Adipocyte (in vitro differentiated cells): Measurements from ENCODE around the gene ANKMY1.
A peak's percentile ranks its signal among the peaks of the same experiment; 100 is the strongest.
"Not testable (repeated sequence)": the region's sequence is repeated elsewhere in the genome, so short reads cannot be mapped to it uniquely, and the experiment has no call there.

Experiments
- DNase-seq: peaks from one replicate; pipeline ENCODE4 v3.0.0-alpha.2; 2015; ENCODE audit warnings: low read depth
- H3K27me3 ChIP-seq: replicated peaks from 2 replicates; pipeline ENCODE4 v1.7.0; 2013; ENCODE audit warnings: mild to moderate bottlenecking, low read length, moderate library complexity; ENCODE audit not compliant: control insufficient read depth, insufficient read depth
- H3K36me3 ChIP-seq: 2 replicates; pipeline ENCODE4 v1.7.0; 2013; ENCODE audit warnings: low read length, mild to moderate bottlenecking, moderate library complexity; ENCODE audit not compliant: control insufficient read depth, insufficient read depth, severe bottlenecking
- H3K4me1 ChIP-seq: 2 replicates; pipeline ENCODE4 v1.7.0; 2013; ENCODE audit warnings: mild to moderate bottlenecking, low read length, moderate library complexity; ENCODE audit not compliant: control insufficient read depth, insufficient read depth
- H3K4me3 ChIP-seq: 2 replicates; pipeline ENCODE4 v1.7.0; 2013; ENCODE audit warnings: mild to moderate bottlenecking, low read length, moderate library complexity
- H3K9ac ChIP-seq: 2 replicates; pipeline ENCODE4 v1.7.0; 2013; ENCODE audit warnings: mild to moderate bottlenecking, low read length, moderate library complexity
- H3K9me3 ChIP-seq: 2 replicates; pipeline ENCODE4 v1.7.0; 2013; ENCODE audit warnings: mild to moderate bottlenecking, low read length, moderate library complexity; ENCODE audit not compliant: control insufficient read depth

Gene ANKMY1

DNA sequence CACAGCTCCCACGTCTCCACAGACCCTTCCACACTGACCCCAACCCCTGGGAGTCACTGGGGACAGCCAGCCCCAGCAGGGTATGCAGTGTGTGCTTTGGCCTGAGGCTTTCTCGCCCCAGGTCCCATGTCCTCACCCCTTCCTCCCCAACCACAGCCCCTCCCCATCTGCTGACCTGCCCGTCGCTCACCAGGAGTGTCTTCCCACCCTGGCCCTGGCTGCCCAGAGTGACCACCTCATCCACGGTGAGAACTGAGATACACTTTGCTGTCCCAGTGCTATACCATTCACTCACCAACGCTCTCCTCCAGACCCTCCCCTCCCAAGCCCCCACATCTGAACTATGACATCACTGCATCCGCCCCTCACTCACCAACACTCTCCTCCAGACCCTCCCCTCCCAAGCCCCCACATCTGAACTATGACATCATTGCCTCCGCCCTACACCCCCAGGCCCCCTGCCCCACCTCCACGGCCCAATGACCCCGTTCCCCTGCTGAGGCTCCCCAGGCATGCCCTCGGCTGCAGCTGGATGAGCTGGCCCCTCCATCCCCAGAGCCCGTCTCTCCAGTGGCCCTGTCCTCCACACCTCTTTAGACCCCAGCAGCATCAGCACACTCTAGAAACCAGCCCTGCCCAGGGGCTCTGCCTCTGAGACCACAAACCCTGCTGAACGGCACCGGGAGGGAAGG, 55.2 kb downstream of the ANKMY1 start:
- no peak overlapping the region for H3K4me3 ChIP-seq
- no peak overlapping the region for H3K9ac ChIP-seq
- H3K4me1 ChIP-seq = no peaks in the 10 kb centered on the region
- DNase-seq = no peak
- no peaks in the 10 kb centered on the region for H3K9me3 ChIP-seq
- H3K27me3 ChIP-seq = no peaks in the 10 kb centered on the region
- no peaks in the 10 kb centered on the region for H3K36me3 ChIP-seq

DNA sequence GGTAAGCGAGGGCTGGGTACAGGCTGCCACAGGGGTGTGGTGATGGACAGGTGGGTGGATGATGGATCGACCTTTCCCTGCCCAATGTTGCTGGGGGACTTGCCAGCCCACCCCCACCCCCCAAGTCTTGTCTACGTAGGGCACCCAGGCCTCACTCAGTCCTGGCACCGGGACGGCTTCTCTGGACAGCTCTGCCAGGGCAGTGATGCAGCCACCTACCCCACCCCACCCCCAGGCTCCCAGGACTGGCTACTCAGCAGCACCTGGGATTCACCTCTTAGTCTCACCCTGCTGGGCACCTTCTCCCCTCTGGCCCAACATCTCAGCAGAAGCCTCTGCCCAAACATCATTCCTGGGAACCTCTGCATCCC, 55.7 kb downstream of the ANKMY1 start:
- no peak overlapping the region for H3K9ac ChIP-seq
- no peaks in the 10 kb centered on the region for H3K9me3 ChIP-seq
- no peaks in the 10 kb centered on the region for H3K4me1 ChIP-seq
- H3K4me3 ChIP-seq = no peak overlapping the region
- H3K27me3 ChIP-seq = no peaks in the 10 kb centered on the region
- DNase-seq = no peak
- no peaks in the 10 kb centered on the region for H3K36me3 ChIP-seq

- Histone ChIP-seq H3K36me3 (no peaks in the 10 kb centered on the region), H3K4me3 (no peak overlapping the region)
- no peak for DNase-seq
These were observed 56.2 kb downstream of the ANKMY1 start for GRCh38 chr2:240501531-240501991.

GRCh38 chr2:240500561-240501423, 57.0 kb downstream of the ANKMY1 start:
- H3K27me3 ChIP-seq = no peaks in the 10 kb centered on the region
- H3K9me3 ChIP-seq = no peaks in the 10 kb centered on the region
- no peaks in the 10 kb centered on the region for H3K4me1 ChIP-seq
- no peak overlapping the region for H3K9ac ChIP-seq
- no peak overlapping the region for H3K4me3 ChIP-seq
- no peak for DNase-seq
- no peaks in the 10 kb centered on the region for H3K36me3 ChIP-seq

More at GRCh38 chr2:240501531-240501991, 56.2 kb downstream of the ANKMY1 start:
- Histone ChIP-seq H3K9ac (no peak overlapping the region), H3K27me3 (no peaks in the 10 kb centered on the region), H3K4me1 (no peaks in the 10 kb centered on the region), H3K9me3 (no peaks in the 10 kb centered on the region)

DNA sequence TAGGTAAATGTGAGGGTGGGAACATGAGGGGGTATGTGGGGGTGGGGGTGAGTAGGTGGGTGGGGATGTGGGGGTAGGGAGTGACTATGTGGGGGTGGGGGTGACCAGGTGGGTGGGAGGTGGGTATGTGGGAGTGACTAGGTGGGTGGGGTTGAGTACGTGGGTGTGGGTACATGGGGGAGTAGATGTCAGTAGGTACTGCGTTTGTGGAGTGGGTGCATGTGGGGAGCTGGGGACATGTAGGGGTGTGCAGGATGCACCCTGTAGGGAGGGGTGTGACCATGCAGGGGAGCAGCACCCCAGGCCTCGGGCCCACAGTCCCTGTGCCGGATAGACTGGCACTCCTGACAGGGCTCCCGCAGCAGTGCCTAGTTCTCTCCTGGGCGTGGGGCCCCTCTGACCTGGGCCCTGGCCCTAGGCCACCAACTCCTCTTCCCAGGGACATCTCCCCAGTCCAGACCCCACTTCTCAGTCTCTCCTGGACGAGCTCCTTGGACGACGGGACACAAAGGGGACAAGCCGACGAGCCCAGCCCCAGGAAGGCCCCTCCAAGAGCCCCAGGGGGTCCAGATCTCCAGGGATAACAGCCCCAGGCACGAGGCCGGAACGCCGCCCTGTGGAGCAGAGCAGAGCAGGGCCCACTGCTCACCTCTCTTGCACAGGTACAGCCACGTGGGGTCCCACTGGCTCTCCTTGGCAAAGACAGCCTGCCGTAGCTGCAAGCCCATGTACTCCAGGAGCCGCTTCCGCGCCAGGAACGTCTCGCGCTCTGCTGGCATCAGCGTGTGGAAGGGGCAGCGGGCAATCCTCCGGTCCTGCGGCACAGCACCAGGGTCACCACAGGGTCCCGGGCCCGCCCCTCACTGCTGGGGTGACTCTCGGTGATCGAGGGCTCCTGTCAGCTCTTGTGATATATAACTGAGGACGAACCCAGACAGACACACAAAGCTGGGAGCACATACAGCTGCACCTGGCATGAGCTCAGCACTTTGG, 58.2 kb downstream of the ANKMY1 start:
- H3K4me3 ChIP-seq = no peak overlapping the region
- no peak for DNase-seq
- no peaks in the 10 kb centered on the region for H3K27me3 ChIP-seq
- H3K36me3 ChIP-seq = no peaks in the 10 kb centered on the region
- no peaks in the 10 kb centered on the region for H3K9me3 ChIP-seq
- no peak overlapping the region for H3K9ac ChIP-seq
- H3K4me1 ChIP-seq = no peaks in the 10 kb centered on the region

- DNase-seq = no peak
- Histone ChIP-seq H3K27me3 (no peaks in the 10 kb centered on the region), H3K36me3 (no peaks in the 10 kb centered on the region), H3K9me3 (no peaks in the 10 kb centered on the region), H3K4me1 (no peaks in the 10 kb centered on the region), H3K4me3 (no peak overlapping the region), H3K9ac (no peak overlapping the region)
These were observed 58.9 kb downstream of the ANKMY1 start for GRCh38 chr2:240498958-240499260.

- Histone ChIP-seq H3K4me1 (no peaks in the 10 kb centered on the region), H3K27me3 (no peaks in the 10 kb centered on the region), H3K9ac (no peak overlapping the region), H3K36me3 (no peaks in the 10 kb centered on the region), H3K9me3 (no peaks in the 10 kb centered on the region), H3K4me3 (no peak overlapping the region)
- no peak for DNase-seq
These were observed 59.4 kb downstream of the ANKMY1 start for GRCh38 chr2:240498171-240498957.

DNA sequence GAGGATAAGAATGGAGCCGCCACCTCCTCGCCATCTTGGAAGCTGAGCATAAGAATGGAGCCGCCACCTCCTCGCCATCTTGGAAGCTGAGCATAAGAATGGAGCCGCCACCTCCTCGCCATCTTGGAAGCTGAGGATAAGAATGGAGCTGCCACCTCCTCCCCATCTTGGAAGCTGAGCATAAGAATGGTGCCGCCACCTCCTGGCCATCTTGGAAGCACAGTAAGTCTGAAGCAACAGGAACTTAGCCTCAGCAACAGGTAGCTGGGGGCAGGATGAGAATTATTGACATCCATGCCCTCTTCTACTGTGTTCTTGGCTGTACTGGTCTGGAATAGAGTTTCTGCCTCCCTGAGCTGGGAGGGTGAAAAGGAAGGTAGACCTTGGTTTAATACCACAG, 60.7 kb downstream of the ANKMY1 start:
- H3K36me3 ChIP-seq = not testable (repeated sequence)
- peak; percentile 12 for DNase-seq

DNA sequence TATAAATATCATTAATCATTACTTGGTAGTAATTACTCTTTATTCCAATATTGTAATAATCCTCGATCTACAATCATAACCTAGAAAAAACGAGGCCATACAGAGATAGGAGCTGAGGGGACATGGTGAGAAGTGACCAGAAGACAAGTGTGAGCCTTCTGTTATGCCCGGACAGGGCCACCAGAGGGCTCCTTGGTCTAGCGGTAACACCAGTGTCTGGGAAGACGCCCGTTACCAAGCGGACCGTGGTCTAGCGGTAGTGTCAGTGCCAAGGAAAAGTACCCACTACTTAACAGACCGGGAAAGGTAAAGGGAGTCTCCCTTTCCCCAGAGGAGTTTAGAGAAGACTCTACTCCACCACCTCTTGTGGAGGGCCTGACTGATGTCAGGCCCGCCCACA, 62.8 kb downstream of the ANKMY1 start:
- DNase-seq = peak; percentile 37

More for the DNA sequence above, 60.7 kb downstream of the ANKMY1 start:
- not testable (repeated sequence) for H3K4me3 ChIP-seq, H3K4me1 ChIP-seq, H3K9me3 ChIP-seq, H3K27me3 ChIP-seq, H3K9ac ChIP-seq

DNA sequence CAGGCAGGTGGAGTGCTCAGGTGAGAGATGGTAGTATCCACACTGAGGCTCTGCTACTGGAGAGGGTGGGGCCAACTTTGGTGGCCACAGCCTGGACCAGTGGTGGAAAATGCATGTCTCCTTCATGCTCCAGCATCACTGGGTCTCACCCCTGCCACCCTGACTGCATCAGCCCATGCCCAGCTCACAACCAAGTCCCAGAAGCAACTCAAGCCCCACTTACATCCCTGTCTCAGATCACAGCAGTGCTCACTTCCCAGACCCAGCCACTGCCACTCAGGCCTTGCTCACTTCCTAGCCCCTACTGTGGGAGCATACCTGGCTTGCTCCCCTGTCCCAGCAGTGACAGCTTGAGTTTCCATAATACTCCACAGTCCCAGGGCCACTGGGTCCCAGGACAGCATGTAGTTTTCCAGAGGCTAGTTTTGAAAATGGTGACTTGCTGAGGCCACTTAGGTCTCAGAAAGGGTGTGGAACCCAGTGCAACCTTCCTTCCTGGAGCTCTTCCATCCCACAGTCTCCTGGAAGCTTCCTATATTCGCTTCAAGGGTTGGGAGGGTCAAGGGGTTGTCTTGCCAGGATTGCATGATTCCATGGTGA, 63.5 kb downstream of the ANKMY1 start:
- Histone ChIP-seq H3K36me3 (no peaks in the 10 kb centered on the region), H3K4me3 (no peak overlapping the region), H3K9ac (no peak overlapping the region), H3K9me3 (peaks cover 25% of the 10 kb centered on the region), H3K27me3 (no peaks in the 10 kb centered on the region), H3K4me1 (no peaks in the 10 kb centered on the region)
- DNase-seq = no peak

More for the DNA sequence above, 62.8 kb downstream of the ANKMY1 start:
- H3K27me3 ChIP-seq, H3K36me3 ChIP-seq, H3K9ac ChIP-seq, H3K4me3 ChIP-seq, H3K4me1 ChIP-seq: not testable (repeated sequence)
- peaks cover 19% of the 10 kb centered on the region for H3K9me3 ChIP-seq
